Esophagus squamous epithelium (tissue), 5 donors: ENCODE data around the gene SLC9A7. TPM values are rescaled to one million over a fixed set of nuclear protein-coding genes. Genes with fewer than 3 reads are reported as not detected.

Experiments used
- DNase-seq: peaks from one replicate; lab custom pipeline; 2025; lab: John Stamatoyannopoulos, UW
- H3K27ac ChIP-seq, 4 donors: fragments of 200-600 bp; sonication (generic); one replicate each; pipeline ENCODE4 v1.5.1; 2016 to 2019; ENCODE audit warnings: mild to moderate bottlenecking in 1 of 4
- H3K27me3 ChIP-seq, 4 donors: fragments of 200-600 bp; sonication (generic); 1 replicate in 3 of 4; 2 replicates in 1 of 4; pipeline versions ENCODE4 v1.5.1 to v1.6.0; 2017 to 2021; ENCODE audit warnings: antibody characterized with exemption in 1 of 4
- H3K36me3 ChIP-seq, 3 donors: fragments of 200-600 bp; sonication (generic); one replicate each; pipeline ENCODE4 v1.5.1; 2016 to 2019
- H3K4me1 ChIP-seq, 3 donors: fragments of 200-600 bp; sonication (generic); one replicate each; pipeline ENCODE4 v1.5.1; 2017 to 2019
- H3K4me3 ChIP-seq, 4 donors: fragments of 200-600 bp; sonication (generic); 1 replicate in 3 of 4; 2 replicates in 1 of 4; pipeline ENCODE4 v1.5.1; 2016 to 2019; ENCODE audit warnings: mild to moderate bottlenecking in 2 of 4, moderate library complexity in 1 of 4
- H3K9me3 ChIP-seq, 3 donors: fragments of 200-600 bp; sonication (generic); one replicate each; pipeline ENCODE4 v1.5.1; 2016 to 2019
- CTCF ChIP-seq, 6 experiments: fragments of 450-650 bp in 4 of 6; fragments of 200-600 bp in 2 of 6; sonication (generic) in 2 of 6; IDR thresholded peaks; one replicate each; pipeline ENCODE4 v1.5.1; 2016 to 2019; ENCODE audit warnings: antibody characterized with exemption in 6 of 6, mild to moderate bottlenecking in 4 of 6, moderate library complexity in 4 of 6
- POLR2A ChIP-seq, 4 donors: fragments of 450-650 bp; IDR thresholded peaks; one replicate each; pipeline ENCODE4 v1.6.1; 2017; ENCODE audit warnings: antibody characterized with exemption in 4 of 4, mild to moderate bottlenecking in 4 of 4, moderate library complexity in 3 of 4
- WGBS, 2 donors: methylation state at CpG; one replicate each; pipeline ENCODE4 v1.1.5; 2018; 5-methylcytosine and 5-hydroxymethylcytosine counted together
- intact Hi-C: fragments of 100-400 bp; cut with DNase I; formaldehyde crosslinking; loops from one replicate; pipeline ENCODE4 v1.15.0; 2022
- total RNA-seq, 4 donors: library from RNA; depleted of rRNA; stranded (reverse); fragments of >200 nt; gene quantifications; one replicate each; pipeline ENCODE4 v1.1.0, GENCODE V29; 2016
- donor health status: DM: yes; HTN: yes; CAD: no.

SLC9A7 gene
- total RNA-seq, 4 donors from 2014 or later = 6.4 to 16.4 (median 8.4) TPM

GRCh38 chrX:46618947-46619346 is 140.0 kb downstream of the SLC9A7 start:
- no peak for TF ChIP-seq POLR2A (IDR thresholded peaks at IDR 0.05)
- TF ChIP-seq CTCF (IDR thresholded peaks at IDR 0.05) = no peak
- DNase-seq = no peak
- H3K9me3 ChIP-seq = no peaks in the 10 kb centered on the region
- H3K36me3 ChIP-seq = no peaks in the 10 kb centered on the region
- intact Hi-C loops = no loop called here
- no peak overlapping the region for H3K27ac ChIP-seq
- no peak overlapping the region for H3K4me3 ChIP-seq
- no peaks in the 10 kb centered on the region for H3K4me1 ChIP-seq
- H3K27me3 ChIP-seq = no peaks in the 10 kb centered on the region

DNA sequence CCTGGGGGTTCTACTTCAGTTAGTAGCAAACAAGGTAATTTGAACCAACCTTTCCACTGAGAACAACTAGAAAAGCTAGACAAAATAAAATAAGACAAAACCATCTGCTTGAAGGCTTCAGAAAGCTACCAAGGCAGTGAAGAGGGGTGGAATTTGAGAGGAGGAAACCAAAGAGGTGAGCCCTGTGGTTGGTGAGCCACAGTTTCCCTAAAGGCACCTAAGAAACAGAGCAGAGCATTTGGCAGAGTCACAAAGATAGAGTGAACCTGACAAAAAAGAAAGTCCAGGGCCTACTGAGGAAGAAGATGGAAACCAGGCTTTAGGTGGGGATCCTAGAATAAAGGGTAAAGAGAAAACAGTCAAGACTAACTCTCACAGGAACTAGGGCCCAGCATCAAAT is 141.0 kb downstream of the SLC9A7 start:
- H3K36me3 ChIP-seq = no peaks in the 10 kb centered on the region
- H3K27ac ChIP-seq = no peak overlapping the region
- H3K9me3 ChIP-seq = no peaks in the 10 kb centered on the region
- no peak for DNase-seq
- H3K4me1 ChIP-seq = no peaks in the 10 kb centered on the region
- H3K4me3 ChIP-seq = no peak overlapping the region
- TF ChIP-seq POLR2A (IDR thresholded peaks at IDR 0.05) = no peak
- no peak for TF ChIP-seq CTCF (IDR thresholded peaks at IDR 0.05)
- no peaks in the 10 kb centered on the region for H3K27me3 ChIP-seq
- intact Hi-C loops = no loop called here

GRCh38 chrX:46611658-46612362 is 147.1 kb downstream of the SLC9A7 start:
- no peak overlapping the region for H3K4me3 ChIP-seq
- no peaks in the 10 kb centered on the region for H3K27me3 ChIP-seq
- H3K27ac ChIP-seq = no peak overlapping the region
- H3K4me1 ChIP-seq = no peaks in the 10 kb centered on the region
- H3K36me3 ChIP-seq = no peaks in the 10 kb centered on the region
- WGBS, 2 donors = 86 to 88% methylated on average over 12 of the region's 13 CpGs
- TF ChIP-seq CTCF (IDR thresholded peaks at IDR 0.05) = no peak
- TF ChIP-seq POLR2A (IDR thresholded peaks at IDR 0.05) = no peak
- DNase-seq = no peak
- intact Hi-C loops = no loop called here
- H3K9me3 ChIP-seq = no peaks in the 10 kb centered on the region

DNA sequence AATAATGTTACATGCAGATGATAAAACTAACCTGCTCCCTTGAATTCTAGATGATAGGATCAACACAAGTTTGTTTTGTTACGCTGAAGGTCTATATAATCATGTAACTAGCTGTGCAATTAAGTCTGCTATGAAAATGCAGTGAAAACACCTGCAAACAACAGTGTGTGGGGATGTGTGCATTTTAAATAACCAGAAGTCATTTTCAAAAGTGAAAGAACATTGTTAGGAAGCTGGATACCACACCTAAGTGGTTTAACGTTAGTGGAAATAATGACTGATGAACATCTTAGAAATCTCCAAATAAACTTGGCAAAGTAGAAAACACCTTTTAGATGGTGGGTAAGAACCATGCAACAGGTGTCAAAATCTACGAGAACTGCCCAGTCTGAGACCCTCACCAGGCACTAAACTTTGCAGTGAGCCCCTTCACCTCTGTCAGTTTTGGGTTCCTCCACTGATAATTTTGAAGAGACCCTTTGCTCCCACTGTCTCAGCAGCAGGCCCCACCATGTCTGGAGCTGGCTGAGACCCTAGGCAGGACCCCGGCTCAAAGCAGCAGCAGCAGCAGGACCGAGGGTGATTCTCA is 148.8 kb downstream of the SLC9A7 start:
- Histone ChIP-seq H3K4me1 (no peaks in the 10 kb centered on the region), H3K4me3 (no peak overlapping the region), H3K27ac (no peak overlapping the region), H3K27me3 (no peaks in the 10 kb centered on the region), H3K36me3 (no peaks in the 10 kb centered on the region), H3K9me3 (no peaks in the 10 kb centered on the region)
- DNase-seq = no peak
- intact Hi-C loops = no loop called here
- WGBS, 2 donors = 52 to 70% methylated on average over 2 to 4 of the region's 5 CpGs
- TF ChIP-seq POLR2A (IDR thresholded peaks at IDR 0.05) (no peak), CTCF (IDR thresholded peaks at IDR 0.05) (no peak)

DNA sequence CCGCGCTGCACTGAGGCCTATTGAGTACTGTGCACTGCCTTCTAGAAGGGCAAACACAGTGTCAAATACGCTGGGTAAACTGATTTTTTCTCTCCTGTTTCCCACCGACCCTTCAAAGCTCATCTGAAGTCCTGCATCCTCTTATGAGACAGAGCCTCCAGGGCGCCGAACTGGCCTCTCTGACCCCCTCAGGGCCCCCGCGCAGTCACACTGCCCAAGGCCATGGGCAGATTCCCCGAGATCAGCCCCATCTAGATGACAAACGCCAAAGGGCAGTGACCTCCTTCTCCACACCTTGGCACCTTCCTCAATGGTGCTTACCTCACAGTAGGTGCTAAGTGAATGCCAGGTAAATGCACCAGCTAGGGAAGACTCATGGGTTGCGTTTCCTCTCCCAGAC is 151.0 kb downstream of the SLC9A7 start:
- H3K4me3 ChIP-seq = no peak overlapping the region
- H3K27me3 ChIP-seq = no peaks in the 10 kb centered on the region
- intact Hi-C loops = no loop called here
- H3K4me1 ChIP-seq = no peaks in the 10 kb centered on the region
- TF ChIP-seq CTCF (IDR thresholded peaks at IDR 0.05) = no peak
- no peak for TF ChIP-seq POLR2A (IDR thresholded peaks at IDR 0.05)
- H3K36me3 ChIP-seq = no peaks in the 10 kb centered on the region
- DNase-seq = no peak
- H3K9me3 ChIP-seq = no peaks in the 10 kb centered on the region
- 56 to 79% methylated on average over 6 to 10 of the region's 11 CpGs for WGBS, 2 donors
- H3K27ac ChIP-seq = no peak overlapping the region
